ENCODE measurements around the gene RAPGEF2. TPM values are rescaled to one million over a fixed set of nuclear protein-coding genes. Genes with fewer than 3 reads are reported as not detected.

RAPGEF2 gene
- total RNA-seq, 1 experiment from 2014 or later: 37.1 TPM

- no peak overlapping the region for H3K27ac ChIP-seq (ENCODE audit: insufficient read length, low read depth, low read length)
- no peak for TF ChIP-seq CTCF (conservative IDR thresholded peaks at IDR 0.05)
Observed at GRCh38 chr4:159266981-159267868, 164.3 kb downstream of the RAPGEF2 start.

More at GRCh38 chr4:159266981-159267868, 164.3 kb downstream of the RAPGEF2 start:
- H3K27ac Mint-ChIP-seq: no peak overlapping the region
- no peak overlapping the region for H2BK20ac ChIP-seq (ENCODE audit: low read depth, low read length, poor library complexity, severe bottlenecking)
- H3K79me2 ChIP-seq (ENCODE audit: insufficient read depth, low read length): no peaks in the 10 kb centered on the region
- H4K91ac ChIP-seq (ENCODE audit: insufficient read length, low read depth, low read length): no peak overlapping the region
- H3T11ph ChIP-seq (ENCODE audit: low read length): no peak overlapping the region
- H2BK15ac ChIP-seq (ENCODE audit: low read depth, low read length): no peak overlapping the region
- no peak overlapping the region for H2BK5ac ChIP-seq (ENCODE audit: insufficient read length, low read length)
- H3K56ac ChIP-seq (ENCODE audit: insufficient read length, low read depth, low read length): no peak overlapping the region
- no peak overlapping the region for H3K4me2 ChIP-seq (ENCODE audit: insufficient read depth, insufficient read length, low read length)
- no peaks in the 10 kb centered on the region; the same call in 1 of the 2 replicates for H3K27me3 Mint-ChIP-seq (ENCODE audit: low read depth)
- no peak overlapping the region for H2BK12ac ChIP-seq (ENCODE audit: insufficient read length, low read depth, low read length)
- H3K9me3 ChIP-seq (ENCODE audit: control insufficient read depth, low read depth, low read length): no peaks in the 10 kb centered on the region
- no peak overlapping the region for H3K9ac ChIP-seq (ENCODE audit: extremely low read depth, insufficient read length, low read length)
- H3K23me2 ChIP-seq (ENCODE audit: insufficient read length, low read depth, low read length, poor library complexity, severe bottlenecking): no peaks in the 10 kb centered on the region
- no peak overlapping the region for H3K14ac ChIP-seq (ENCODE audit: insufficient read depth, low read length)
- H3K9me3 Mint-ChIP-seq: no peaks in the 10 kb centered on the region
- DNase-seq: no peak
- no peaks in the 10 kb centered on the region for H3K79me1 ChIP-seq (ENCODE audit: insufficient read depth, low read depth, low read length, poor library complexity, severe bottlenecking)
- no peak overlapping the region for H2AFZ ChIP-seq (ENCODE audit: low read length)
- H4K5ac ChIP-seq (ENCODE audit: insufficient read length, low read depth, low read length): no peak overlapping the region
- no peak overlapping the region for H3K18ac ChIP-seq (ENCODE audit: insufficient read length, low read depth, low read length)
- no peak overlapping the region for H4K8ac ChIP-seq (replicated peaks; ENCODE audit: insufficient read length, low read depth, low read length)
- H2AK5ac ChIP-seq (ENCODE audit: insufficient read length, low read length): no peak overlapping the region
- no peak overlapping the region for H3K4ac ChIP-seq (ENCODE audit: low read depth, low read length)
- H3K36me3 Mint-ChIP-seq (ENCODE audit: insufficient read depth in 1 of 3, low read depth in 3 of 3): no peaks in the 10 kb centered on the region; a peak in 1 of 7 replicates
- no peaks in the 10 kb centered on the region for H4K20me1 ChIP-seq (ENCODE audit: control insufficient read depth, insufficient read depth, insufficient read length)
- H3K4me1 ChIP-seq (ENCODE audit: insufficient read depth, low read length): peaks cover 5% of the 10 kb centered on the region; the same call in 1 of the 2 replicates
- no CpG with 5 or more reads among the region's 5 CpGs for WGBS (ENCODE audit: extremely low coverage, insufficient read length, low lambda C conversion rate)
- no peak overlapping the region for H3K4me3 Mint-ChIP-seq
- no peak overlapping the region for H3K23ac ChIP-seq (ENCODE audit: insufficient read length, low read depth, low read length)
- H3K4me1 Mint-ChIP-seq: peaks cover 11 to 12% of the 10 kb centered on the region in 2 experiments
- no peaks in the 10 kb centered on the region for H3K27me3 ChIP-seq (ENCODE audit: insufficient read depth, low read length)
- H2BK120ac ChIP-seq (ENCODE audit: low read depth, low read length, poor library complexity, severe bottlenecking): no peak overlapping the region
